IMR-90 (cell line): ENCODE measurements around the gene COL4A1.

ENCODE experiments used
- CTCF ChIP-seq: conservative IDR thresholded peaks from 2 replicates; pipeline ENCODE4 v1.5.1; 2012; ENCODE audit warnings: mild to moderate bottlenecking, low read depth, low read length, improper control_type of control experiment
- MAZ ChIP-seq: IDR thresholded peaks from 2 replicates; pipeline ENCODE4 v1.6.1; 2012; ENCODE audit warnings: low read depth, mild to moderate bottlenecking, low read length, improper control_type of control experiment, moderate library complexity, borderline replicate concordance

DNA sequence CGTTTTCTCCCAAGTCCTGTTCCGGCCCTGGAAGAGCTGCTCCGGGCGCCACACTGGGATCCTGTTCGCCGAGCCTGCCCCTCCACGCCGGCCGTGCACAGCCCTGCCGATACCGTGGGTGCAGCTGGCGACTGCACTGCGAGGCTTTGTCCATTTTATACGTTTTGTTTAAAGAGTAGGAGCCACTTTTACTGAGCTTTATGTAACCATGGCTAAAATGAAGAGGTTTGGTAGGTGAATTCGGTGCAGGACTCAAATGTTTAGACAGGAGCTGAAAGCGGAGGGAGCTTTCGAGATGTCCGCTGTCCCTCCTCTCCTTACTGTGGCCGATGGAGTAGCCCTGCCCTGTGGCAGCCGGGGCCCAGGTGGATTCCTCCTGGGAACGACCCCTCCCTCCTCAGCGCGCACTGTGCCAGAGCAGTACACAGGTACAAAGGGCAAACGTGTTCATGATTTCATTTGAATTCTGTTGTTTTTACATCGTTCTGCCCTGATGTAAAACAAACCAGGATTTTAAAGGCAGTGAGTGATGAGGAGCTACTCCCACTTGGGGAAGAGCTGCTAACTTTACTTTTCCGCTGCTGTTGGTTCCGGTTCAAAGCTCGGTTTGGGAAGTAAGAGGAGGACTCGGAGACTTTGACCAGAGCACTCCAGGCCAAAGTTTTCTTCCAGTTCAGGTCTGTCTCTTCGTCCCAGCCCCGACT, 1.9 kb upstream of the COL4A1 start:
- TF ChIP-seq MAZ, result no peak
- no peak for TF ChIP-seq CTCF
